HepG2 (cell line): ENCODE results near the gene PARN. TPM values are rescaled to one million over a fixed set of nuclear protein-coding genes. Genes with fewer than 3 reads are reported as not detected.

Experiments used
- ASH2L ChIP-seq: fragments of 300-600, 200-600 bp; sonication (generic); IDR thresholded peaks from 2 replicates; pipeline ENCODE4 v1.7.0; 2017; ENCODE audit warnings: low read depth, mild to moderate bottlenecking, moderate library complexity, mixed read lengths, low read length; ENCODE audit not compliant: insufficient read length
- CEBPB ChIP-seq: IDR thresholded peaks from 2 replicates; pipeline ENCODE4 v1.6.1; 2011; ENCODE audit warnings: low read depth, low read length, improper control_type of control experiment, borderline replicate concordance
- KAT8 ChIP-seq: IDR thresholded peaks from 2 replicates; pipeline ENCODE4 v1.6.1; 2016; ENCODE audit warnings: missing genetic modification reagents, missing compliant biosample characterization
- KLF6 ChIP-seq: IDR thresholded peaks from 2 replicates; pipeline ENCODE4 v1.8.0; 2016; ENCODE audit warnings: missing biosample characterization, missing genetic modification reagents
- KMT2A ChIP-seq: sonication (generic); formaldehyde crosslinking; IDR thresholded peaks from 2 replicates; pipeline ENCODE4 v1.4.0; 2020; ENCODE audit warnings: missing genetic modification reagents
- MXI1 ChIP-seq: IDR thresholded peaks from 3 replicates; pipeline ENCODE4 v1.6.1; 2012; ENCODE audit warnings: low read depth, low read length, inconsistent platforms, borderline replicate concordance
- NFAT5 ChIP-seq: sonication (generic); formaldehyde crosslinking; IDR thresholded peaks from 2 replicates; pipeline ENCODE4 v1.4.0; 2020; ENCODE audit warnings: missing genetic modification reagents
- PHB2 ChIP-seq: fragments of 450-650 bp; IDR thresholded peaks from 2 replicates; pipeline ENCODE4 v1.6.1; 2018; ENCODE audit not compliant: partially characterized antibody
- PPARG ChIP-seq: conservative IDR thresholded peaks from 2 replicates; pipeline ENCODE4 v1.6.1; 2016; ENCODE audit warnings: missing biosample characterization, missing genetic modification reagents
- SALL1 ChIP-seq: sonication (generic); formaldehyde crosslinking; IDR thresholded peaks from 2 replicates; pipeline ENCODE4 v1.8.0; 2022; ENCODE audit warnings: mild to moderate bottlenecking, missing genetic modification reagents
- SKI ChIP-seq: fragments of 450-650 bp; IDR thresholded peaks from one replicate; pipeline ENCODE4 v1.6.1; 2018; ENCODE audit warnings: mild to moderate bottlenecking; ENCODE audit not compliant: partially characterized antibody
- WIZ ChIP-seq: sonication (generic); formaldehyde crosslinking; IDR thresholded peaks from 2 replicates; pipeline ENCODE4 v1.5.1; 2020; ENCODE audit warnings: mild to moderate bottlenecking, missing genetic modification reagents
- ZC3H4 ChIP-seq: sonication (generic); formaldehyde crosslinking; IDR thresholded peaks from 2 replicates; pipeline ENCODE4 v1.4.0; 2020; ENCODE audit warnings: missing genetic modification reagents, borderline replicate concordance
- ZFP36 ChIP-seq: fragments of 150-350 bp; IDR thresholded peaks from 2 replicates; pipeline ENCODE4 v1.6.1; 2018; ENCODE audit warnings: borderline replicate concordance, low read length, low read depth; ENCODE audit not compliant: partially characterized antibody
- ZNF333 ChIP-seq: sonication (generic); formaldehyde crosslinking; IDR thresholded peaks from 2 replicates; pipeline ENCODE4 v1.4.0; 2020; ENCODE audit warnings: mild to moderate bottlenecking, missing genetic modification reagents, borderline replicate concordance
- ZNF605 ChIP-seq: sonication (generic); formaldehyde crosslinking; IDR thresholded peaks from 2 replicates; pipeline ENCODE4 v1.8.0; 2022; ENCODE audit warnings: mild to moderate bottlenecking, missing genetic modification reagents
- ZNF780A ChIP-seq: sonication (generic); formaldehyde crosslinking; IDR thresholded peaks from 2 replicates; pipeline ENCODE4 v1.8.0; 2022; ENCODE audit warnings: mild to moderate bottlenecking, missing genetic modification reagents, moderate library complexity
- polyA plus RNA-seq, 8 experiments: library from polyadenylated mRNA; depleted of rRNA in 3 of 8; stranded (reverse) in 7 of 8; unstranded in 1 of 8; fragments of >200 nt; fragmentation: Illumina TruSeq in 4 of 8; extraction: Trizol in 4 of 8; gene quantifications; 2 replicates each; pipeline versions ENCODE4 v1.2.1 to v1.2.3, GENCODE V29; 2011 to 2016; ENCODE audit warnings: low read depth in 4 of 8, missing spikeins in 1 of 8, mixed read lengths in 1 of 8; ENCODE audit not compliant: insufficient read depth in 1 of 8
- total RNA-seq, 5 experiments: library from RNA; depleted of rRNA; stranded (reverse); fragments of >200 nt; fragmentation: Illumina TruSeq; extraction: Trizol; gene quantifications; 2 replicates each; pipeline ENCODE4 v1.2.3, GENCODE V29; 2016; ENCODE audit warnings: low read depth in 1 of 5
- TF ChIP-seq, protein P1 (sequence below): IDR thresholded peaks from 2 replicates; pipeline ENCODE4 v1.4.0; 2020; ENCODE audit warnings: mild to moderate bottlenecking, missing genetic modification reagents
- TF ChIP-seq, protein P2 (sequence below): sonication (generic); formaldehyde crosslinking; IDR thresholded peaks from 2 replicates; pipeline ENCODE4 v1.5.0; 2020; ENCODE audit warnings: mild to moderate bottlenecking, missing genetic modification reagents
- TF ChIP-seq, protein P3 (sequence below): IDR thresholded peaks from 2 replicates; pipeline ENCODE4 v1.6.1; 2012; ENCODE audit warnings: inconsistent platforms

Gene PARN
- total and polyA plus RNA-seq, 2 of the 13 experiments (the other 11 are each of a cell fraction or from before 2014, with no cell fraction given), result 13.3 to 47.6 TPM

GRCh38 chr16:14559809-14560241 lies 70.2 kb downstream of the PARN start (continued):
- TF ChIP-seq NFAT5 (no peak), ZNF333 (no peak), MXI1 (no peak), KLF6 (CRISPR knock-in tag) (no peak), KAT8 (peak; percentile 23; the same call in 1 of the 2 replicates), PHB2 (no peak), WIZ (CRISPR knock-in tag) (no peak), SKI (peak; percentile 58), CEBPB (peak; percentile 78), ASH2L (peak; percentile 72), ZNF780A (no peak), KMT2A (CRISPR knock-in tag) (peak; percentile 82), ZFP36 (no peak), PPARG (0 out of 2 replicates have a peak, but pooled peaks have one; percentile 1), SALL1 (CRISPR knock-in tag) (peak; percentile 56), ZC3H4 (CRISPR knock-in tag) (no peak), ZNF605 (CRISPR knock-in tag) (peak; percentile 73; the same call in 1 of the 2 replicates)
- TF ChIP-seq, protein P1, sequence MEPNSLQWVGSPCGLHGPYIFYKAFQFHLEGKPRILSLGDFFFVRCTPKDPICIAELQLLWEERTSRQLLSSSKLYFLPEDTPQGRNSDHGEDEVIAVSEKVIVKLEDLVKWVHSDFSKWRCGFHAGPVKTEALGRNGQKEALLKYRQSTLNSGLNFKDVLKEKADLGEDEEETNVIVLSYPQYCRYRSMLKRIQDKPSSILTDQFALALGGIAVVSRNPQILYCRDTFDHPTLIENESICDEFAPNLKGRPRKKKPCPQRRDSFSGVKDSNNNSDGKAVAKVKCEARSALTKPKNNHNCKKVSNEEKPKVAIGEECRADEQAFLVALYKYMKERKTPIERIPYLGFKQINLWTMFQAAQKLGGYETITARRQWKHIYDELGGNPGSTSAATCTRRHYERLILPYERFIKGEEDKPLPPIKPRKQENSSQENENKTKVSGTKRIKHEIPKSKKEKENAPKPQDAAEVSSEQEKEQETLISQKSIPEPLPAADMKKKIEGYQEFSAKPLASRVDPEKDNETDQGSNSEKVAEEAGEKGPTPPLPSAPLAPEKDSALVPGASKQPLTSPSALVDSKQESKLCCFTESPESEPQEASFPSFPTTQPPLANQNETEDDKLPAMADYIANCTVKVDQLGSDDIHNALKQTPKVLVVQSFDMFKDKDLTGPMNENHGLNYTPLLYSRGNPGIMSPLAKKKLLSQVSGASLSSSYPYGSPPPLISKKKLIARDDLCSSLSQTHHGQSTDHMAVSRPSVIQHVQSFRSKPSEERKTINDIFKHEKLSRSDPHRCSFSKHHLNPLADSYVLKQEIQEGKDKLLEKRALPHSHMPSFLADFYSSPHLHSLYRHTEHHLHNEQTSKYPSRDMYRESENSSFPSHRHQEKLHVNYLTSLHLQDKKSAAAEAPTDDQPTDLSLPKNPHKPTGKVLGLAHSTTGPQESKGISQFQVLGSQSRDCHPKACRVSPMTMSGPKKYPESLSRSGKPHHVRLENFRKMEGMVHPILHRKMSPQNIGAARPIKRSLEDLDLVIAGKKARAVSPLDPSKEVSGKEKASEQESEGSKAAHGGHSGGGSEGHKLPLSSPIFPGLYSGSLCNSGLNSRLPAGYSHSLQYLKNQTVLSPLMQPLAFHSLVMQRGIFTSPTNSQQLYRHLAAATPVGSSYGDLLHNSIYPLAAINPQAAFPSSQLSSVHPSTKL (CRISPR knock-in tag), result peak; percentile 27; the same call in 1 of the 2 replicates
- TF ChIP-seq, protein P2, sequence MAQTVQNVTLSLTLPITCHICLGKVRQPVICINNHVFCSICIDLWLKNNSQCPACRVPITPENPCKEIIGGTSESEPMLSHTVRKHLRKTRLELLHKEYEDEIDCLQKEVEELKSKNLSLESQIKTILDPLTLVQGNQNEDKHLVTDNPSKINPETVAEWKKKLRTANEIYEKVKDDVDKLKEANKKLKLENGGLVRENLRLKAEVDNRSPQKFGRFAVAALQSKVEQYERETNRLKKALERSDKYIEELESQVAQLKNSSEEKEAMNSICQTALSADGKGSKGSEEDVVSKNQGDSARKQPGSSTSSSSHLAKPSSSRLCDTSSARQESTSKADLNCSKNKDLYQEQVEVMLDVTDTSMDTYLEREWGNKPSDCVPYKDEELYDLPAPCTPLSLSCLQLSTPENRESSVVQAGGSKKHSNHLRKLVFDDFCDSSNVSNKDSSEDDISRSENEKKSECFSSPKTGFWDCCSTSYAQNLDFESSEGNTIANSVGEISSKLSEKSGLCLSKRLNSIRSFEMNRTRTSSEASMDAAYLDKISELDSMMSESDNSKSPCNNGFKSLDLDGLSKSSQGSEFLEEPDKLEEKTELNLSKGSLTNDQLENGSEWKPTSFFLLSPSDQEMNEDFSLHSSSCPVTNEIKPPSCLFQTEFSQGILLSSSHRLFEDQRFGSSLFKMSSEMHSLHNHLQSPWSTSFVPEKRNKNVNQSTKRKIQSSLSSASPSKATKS (CRISPR knock-in tag), result no peak
- TF ChIP-seq, protein P3, sequence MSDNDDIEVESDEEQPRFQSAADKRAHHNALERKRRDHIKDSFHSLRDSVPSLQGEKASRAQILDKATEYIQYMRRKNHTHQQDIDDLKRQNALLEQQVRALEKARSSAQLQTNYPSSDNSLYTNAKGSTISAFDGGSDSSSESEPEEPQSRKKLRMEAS, result peak; percentile 36; the same call in 1 of the 2 replicates
